Muscle layer of colon (tissue), 2 donors: ENCODE results near the gene ABCB9.

Source experiments
- H3K27ac ChIP-seq: one replicate; pipeline ENCODE4 v1.7.0; 2013; ENCODE audit warnings: low read depth, mild to moderate bottlenecking, low read length, moderate library complexity
- H3K27me3 ChIP-seq, 2 donors: one replicate each; pipeline ENCODE4 v1.7.0; 2013; ENCODE audit warnings: low read length in 2 of 2, mild to moderate bottlenecking in 2 of 2; ENCODE audit not compliant: insufficient read depth in 2 of 2, control insufficient read depth in 1 of 2
- H3K36me3 ChIP-seq: one replicate; pipeline ENCODE4 v1.7.0; 2013; ENCODE audit warnings: mild to moderate bottlenecking, low read length; ENCODE audit not compliant: insufficient read depth
- H3K4me1 ChIP-seq: one replicate; pipeline ENCODE4 v1.7.0; 2013; ENCODE audit warnings: mild to moderate bottlenecking, low read length; ENCODE audit not compliant: insufficient read depth
- H3K4me3 ChIP-seq, 2 donors: one replicate each; pipeline ENCODE4 v1.7.0; 2013; ENCODE audit warnings: low read length in 2 of 2, low read depth in 1 of 2, mild to moderate bottlenecking in 1 of 2, moderate library complexity in 1 of 2
- H3K9ac ChIP-seq: one replicate; pipeline ENCODE4 v1.7.0; 2013; ENCODE audit warnings: low read length
- H3K9me3 ChIP-seq: one replicate; pipeline ENCODE4 v1.7.0; 2013; ENCODE audit warnings: mild to moderate bottlenecking, low read length
- donor health status: abdominal sarcoma.
- donor health status: Adenocarcinoma of cecum.

ABCB9 gene

DNA sequence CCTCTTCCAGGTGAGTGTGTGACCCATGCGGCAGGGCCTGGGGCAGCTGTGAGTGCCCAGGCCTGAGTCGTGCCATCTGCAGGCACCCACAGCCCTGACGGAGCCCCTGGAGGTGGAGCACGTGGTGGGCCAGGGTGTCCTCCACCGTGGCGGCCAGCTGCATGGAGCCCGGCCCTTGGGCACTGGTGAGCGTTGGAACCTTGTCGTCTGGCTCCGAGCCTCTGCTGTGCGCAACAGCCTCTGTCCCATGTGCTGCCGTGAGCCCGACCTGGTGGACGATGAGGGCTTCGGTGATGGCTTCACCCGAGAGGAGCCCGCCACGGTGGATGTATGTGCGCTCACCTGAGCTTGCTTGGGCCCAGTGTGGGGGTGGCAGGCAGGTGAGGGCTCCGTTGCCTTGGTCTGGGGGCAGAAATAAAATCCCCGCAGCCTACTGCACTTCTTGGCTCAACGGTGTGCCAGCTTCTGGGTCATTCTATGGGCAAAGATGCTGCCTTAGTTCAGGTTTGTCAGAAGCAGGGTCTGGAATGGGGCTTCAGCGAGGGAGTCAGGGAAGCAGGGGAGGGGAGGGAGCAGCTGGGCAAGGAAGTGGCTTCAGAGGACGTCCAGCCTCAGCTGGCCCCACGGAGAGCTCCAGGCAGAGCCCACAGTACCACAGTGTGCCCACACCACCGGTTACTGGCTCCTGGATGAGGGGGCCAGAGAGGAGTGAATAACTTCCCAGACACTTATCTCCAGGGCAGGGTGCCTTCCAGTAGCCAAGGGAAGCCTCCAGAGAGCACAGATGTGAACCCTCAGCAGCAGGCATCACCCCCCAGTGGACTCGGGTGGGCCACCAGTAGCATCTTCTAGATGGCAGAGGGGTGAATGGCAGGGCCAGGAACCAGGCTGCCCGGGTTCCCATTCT lies 13.0 kb upstream of the ABCB9 start:
- Histone ChIP-seq H3K27ac (peak overlapping the region; percentile 88), H3K4me1 (peaks cover 63% of the 10 kb centered on the region)

DNA sequence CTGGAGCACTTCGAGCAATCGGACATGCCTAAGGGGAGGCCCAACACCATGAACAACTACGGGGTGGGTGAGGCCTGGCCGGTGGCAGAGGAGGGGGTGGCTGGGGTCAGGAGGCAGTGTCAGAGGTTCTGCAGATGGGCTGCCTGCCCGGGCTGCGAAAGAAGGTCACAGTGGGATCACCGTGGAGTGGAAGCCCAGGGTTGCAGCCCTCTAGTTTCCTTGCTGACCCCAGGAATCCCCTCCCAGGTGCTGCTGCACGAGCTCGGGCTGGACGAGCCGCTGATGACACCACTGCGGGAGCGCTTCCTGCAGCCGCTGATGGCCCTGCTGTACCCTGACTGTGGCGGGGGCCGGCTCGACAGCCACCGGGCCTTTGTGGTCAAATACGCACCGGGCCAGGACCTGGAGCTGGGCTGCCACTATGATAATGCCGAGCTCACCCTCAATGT lies 12.3 kb upstream of the ABCB9 start:
- no peak overlapping the region for H3K9ac ChIP-seq
- H3K36me3 ChIP-seq, result peaks cover 15% of the 10 kb centered on the region
- H3K27me3 ChIP-seq, result no peaks in the 10 kb centered on the region
- H3K9me3 ChIP-seq, result no peaks in the 10 kb centered on the region
- H3K4me3 ChIP-seq, result no peak overlapping the region
- no peak overlapping the region for H3K27ac ChIP-seq
- peaks cover 60% of the 10 kb centered on the region for H3K4me1 ChIP-seq

More for the DNA sequence above, 13.0 kb upstream of the ABCB9 start:
- H3K36me3 ChIP-seq, result peaks cover 15% of the 10 kb centered on the region
- no peaks in the 10 kb centered on the region for H3K9me3 ChIP-seq
- H3K27me3 ChIP-seq, result no peaks in the 10 kb centered on the region
- peak overlapping the region; percentile 87 to 96 for H3K4me3 ChIP-seq
- peak overlapping the region; percentile 65 for H3K9ac ChIP-seq

DNA sequence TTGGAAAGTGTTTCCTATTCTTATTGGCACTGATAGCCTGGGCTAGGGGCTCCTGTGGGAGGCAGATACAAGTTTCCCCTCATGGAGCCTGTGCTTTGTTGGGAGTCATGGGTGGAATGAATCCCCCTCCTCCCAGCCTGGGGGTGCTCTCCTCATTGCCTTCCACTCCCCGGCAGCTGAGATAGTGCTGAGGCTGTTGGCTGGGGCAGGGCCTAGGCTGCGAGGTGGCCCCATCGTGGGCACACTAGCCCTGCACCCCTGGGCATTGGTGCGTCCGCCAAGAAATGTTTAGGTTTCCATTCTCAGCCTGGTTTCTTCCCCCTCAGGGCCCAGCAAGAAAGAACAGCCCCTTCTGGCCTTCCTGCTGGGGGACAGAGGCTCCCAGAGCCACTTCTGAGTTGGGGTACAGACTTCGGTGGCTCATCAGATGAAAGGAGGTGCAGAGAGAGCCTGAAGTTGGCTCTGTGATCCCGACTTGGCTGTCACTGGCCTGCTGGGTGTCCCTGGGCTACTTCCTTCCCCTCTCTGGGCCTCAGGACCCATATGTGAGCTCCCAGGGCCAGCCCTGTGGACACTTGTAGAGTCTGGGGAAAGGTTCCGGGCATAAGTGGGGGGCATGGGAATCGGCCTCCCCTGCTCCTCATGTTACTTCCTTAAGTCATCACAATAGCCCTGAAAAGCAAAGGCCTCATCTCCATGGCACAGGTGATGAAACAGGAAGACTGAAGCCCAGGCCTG lies 11.6 kb upstream of the ABCB9 start:
- H3K9me3 ChIP-seq, result no peaks in the 10 kb centered on the region
- H3K9ac ChIP-seq, result no peak overlapping the region
- no peaks in the 10 kb centered on the region for H3K27me3 ChIP-seq
- H3K36me3 ChIP-seq, result peaks cover 15% of the 10 kb centered on the region
- no peak overlapping the region for H3K4me3 ChIP-seq
- peaks cover 53% of the 10 kb centered on the region for H3K4me1 ChIP-seq
- no peak overlapping the region for H3K27ac ChIP-seq

DNA sequence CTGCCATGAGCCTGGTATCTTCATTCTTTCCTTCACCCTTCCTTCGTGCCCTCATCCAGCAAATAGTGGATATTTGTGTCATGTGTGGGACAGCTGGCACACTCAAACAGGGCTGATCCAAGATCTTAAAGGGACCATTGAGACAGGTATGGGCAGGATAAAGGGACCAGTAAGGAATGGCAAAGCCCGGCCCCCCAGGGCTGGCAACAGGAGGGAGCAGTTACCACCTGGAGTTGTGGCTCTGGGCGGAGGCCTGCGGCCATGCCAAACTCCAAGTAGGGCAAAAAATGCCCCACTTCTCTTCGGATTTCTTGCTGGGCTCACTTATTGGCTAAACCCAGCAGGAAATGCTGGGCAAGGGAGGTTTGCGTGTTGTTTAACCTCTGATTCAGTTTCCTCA lies 10.9 kb upstream of the ABCB9 start:
- no peak overlapping the region for H3K4me3 ChIP-seq
- H3K27ac ChIP-seq, result no peak overlapping the region
- no peak overlapping the region for H3K9ac ChIP-seq
- H3K4me1 ChIP-seq, result peaks cover 47% of the 10 kb centered on the region
- no peaks in the 10 kb centered on the region for H3K9me3 ChIP-seq
- peaks cover 8% of the 10 kb centered on the region for H3K36me3 ChIP-seq
- no peaks in the 10 kb centered on the region for H3K27me3 ChIP-seq

DNA sequence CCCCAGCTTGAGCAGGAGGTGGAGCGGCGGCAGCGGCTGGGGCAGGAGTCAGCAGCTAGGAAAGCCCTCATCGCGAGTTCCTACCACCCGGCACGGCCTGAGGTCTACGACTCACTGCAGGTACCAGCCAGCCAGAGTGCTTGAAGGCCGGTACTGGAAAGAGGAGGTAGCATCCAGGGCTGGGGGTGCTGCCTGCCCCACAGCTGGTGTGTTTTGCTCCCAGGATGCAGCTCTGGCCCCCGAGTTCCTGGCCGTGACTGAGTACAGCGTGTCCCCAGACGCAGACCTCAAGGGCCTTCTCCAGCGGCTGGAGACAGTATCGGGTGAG lies 10.3 kb upstream of the ABCB9 start:
- H3K36me3 ChIP-seq, result peaks cover 7% of the 10 kb centered on the region
- H3K9ac ChIP-seq, result no peak overlapping the region
- no peak overlapping the region for H3K27ac ChIP-seq
- H3K4me3 ChIP-seq, result peak overlapping the region in 1 of 2 donors; percentile 99
- no peaks in the 10 kb centered on the region for H3K9me3 ChIP-seq
- peaks cover 41% of the 10 kb centered on the region for H3K4me1 ChIP-seq
- no peaks in the 10 kb centered on the region for H3K27me3 ChIP-seq

DNA sequence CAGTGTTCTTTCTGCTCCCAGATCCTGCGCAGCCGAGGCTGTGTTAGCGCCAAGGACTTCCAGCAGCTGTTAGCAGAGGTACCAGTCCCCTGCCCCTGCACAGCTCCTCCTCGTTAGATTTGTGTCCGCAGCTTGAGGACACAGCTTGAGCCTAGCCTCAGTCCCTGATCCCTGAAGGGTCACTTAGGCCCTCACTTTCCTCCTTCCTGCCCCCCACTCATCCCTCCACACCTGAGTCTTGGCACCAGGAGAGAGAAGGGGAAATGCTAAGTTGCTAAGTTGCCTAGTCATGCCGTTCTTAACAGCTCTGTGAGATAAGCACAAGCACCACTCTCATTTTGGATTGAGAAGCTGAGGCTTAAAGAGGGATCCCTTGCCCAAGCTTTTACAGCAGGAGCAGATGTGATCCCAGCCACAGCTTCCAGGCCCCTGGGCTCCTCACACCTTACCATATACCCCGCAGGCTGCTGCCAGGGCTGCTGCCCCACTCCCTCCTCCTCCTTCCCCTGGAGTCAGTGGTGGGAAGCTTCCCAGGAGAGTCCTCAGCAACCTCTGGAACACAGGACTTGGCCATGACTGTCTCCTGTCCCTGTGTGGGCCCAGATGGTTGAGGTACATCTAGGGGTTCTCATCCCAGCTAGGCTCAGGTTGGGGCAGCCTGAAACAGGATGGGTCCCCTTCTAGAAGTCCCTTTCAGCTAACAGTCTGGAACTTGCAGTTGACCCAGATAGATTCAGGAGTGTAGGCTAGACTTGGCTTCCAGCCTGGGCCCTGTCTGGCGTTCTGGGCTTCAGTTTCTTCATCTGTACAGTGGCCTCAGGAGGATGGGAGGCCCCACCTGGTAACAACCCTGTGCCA lies 9.8 kb upstream of the ABCB9 start:
- peak overlapping the region; percentile 98 for H3K27ac ChIP-seq
- H3K36me3 ChIP-seq, result peaks cover 7% of the 10 kb centered on the region
- H3K27me3 ChIP-seq, result no peaks in the 10 kb centered on the region
- peak overlapping the region; percentile 72 for H3K9ac ChIP-seq
- H3K9me3 ChIP-seq, result no peaks in the 10 kb centered on the region
- peaks cover 37% of the 10 kb centered on the region for H3K4me1 ChIP-seq
- peak overlapping the region; percentile 87 to 99 for H3K4me3 ChIP-seq

DNA sequence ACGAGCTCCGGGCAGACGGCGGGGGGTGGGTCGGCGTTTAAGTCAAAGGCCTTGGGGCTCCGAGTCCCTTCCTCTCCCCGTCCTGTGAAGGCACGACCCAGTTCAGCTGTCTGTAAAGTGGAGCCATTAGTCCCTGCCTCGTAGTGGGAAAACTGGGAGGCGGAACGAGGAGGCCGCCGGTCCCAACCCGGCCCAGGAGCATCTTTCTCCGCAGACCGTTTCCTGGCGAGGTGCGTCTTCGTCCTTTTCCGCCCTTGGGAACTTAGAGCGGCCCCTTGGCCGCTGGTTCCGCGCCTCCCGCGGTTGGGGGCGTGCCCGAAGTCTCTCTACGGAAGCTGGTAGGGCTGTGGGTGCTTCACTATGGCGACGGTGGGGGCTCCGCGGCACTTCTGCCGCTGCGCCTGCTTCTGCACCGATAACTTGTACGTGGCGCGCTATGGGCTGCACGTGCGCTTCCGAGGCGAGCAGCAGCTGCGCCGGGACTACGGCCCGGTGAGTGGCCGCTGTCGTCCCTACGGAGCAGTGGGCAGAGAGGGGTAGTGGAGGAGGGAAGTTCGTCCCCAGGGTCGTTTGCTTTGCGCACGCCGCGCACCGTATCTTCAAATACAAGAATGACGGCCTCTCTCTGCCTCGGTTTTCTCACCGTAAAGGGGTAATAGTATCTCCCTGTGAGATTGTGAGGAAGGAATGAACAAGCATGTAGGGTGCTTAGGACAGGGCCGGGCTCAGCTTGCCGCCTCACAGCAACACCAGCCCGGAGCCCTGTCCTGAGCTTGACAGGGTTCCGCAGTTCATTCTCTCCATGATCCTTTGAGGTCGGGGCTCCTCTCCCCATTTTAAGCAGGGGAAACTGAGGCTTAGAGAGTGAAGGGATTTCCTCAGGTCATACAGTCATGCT lies 8.9 kb upstream of the ABCB9 start, which contains the start of gene OGFOD2:
Gene OGFOD2, plus strand, starts transcription at position 353 of the 898 bp plus-strand sequence. Its CDS starts 8 bp downstream, at position 361.
- Histone ChIP-seq H3K9ac (peak within 1 kb of the TSS; percentile 81), H3K27me3 (no peaks in the 10 kb centered on the region), H3K4me1 (peaks cover 37% of the 10 kb centered on the region), H3K4me3 (peak within 1 kb of the TSS; percentile 87 to 99), H3K36me3 (peaks cover 7% of the 10 kb centered on the region), H3K9me3 (no peaks in the 10 kb centered on the region), H3K27ac (peak within 1 kb of the TSS; percentile 98)

DNA sequence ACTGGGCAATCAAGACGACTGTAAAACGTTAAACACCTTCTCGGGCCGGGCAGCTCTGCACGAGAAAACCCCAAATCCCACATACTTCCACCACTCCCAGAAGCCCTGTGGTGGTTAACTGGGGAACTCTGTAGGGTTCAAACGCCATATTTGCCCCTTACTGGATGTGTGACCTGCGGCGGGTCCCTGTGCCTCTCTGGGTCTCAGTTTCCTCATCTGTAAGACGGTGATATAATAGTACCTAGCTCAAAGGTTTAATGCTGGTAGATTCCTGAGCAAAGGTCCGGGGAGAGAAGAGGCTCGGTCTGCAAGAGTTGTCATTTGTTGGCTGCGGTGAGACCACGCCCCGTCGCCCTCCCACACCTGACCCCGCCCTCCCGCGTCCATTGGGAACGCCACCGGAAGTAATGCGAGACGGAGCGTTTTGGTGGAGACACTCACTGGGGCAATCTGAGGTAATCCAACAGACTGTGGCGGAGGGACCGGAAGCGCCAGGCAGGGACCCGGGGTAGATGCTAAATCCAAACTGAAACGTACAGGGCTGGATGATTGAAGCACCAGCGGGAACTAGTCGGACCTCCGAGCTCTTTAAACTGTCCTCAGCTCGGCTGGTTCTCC lies 8.1 kb upstream of the ABCB9 start:
- Histone ChIP-seq H3K27me3 (no peaks in the 10 kb centered on the region), H3K36me3 (peaks cover 7% of the 10 kb centered on the region), H3K27ac (peak overlapping the region; percentile 98), H3K4me3 (peak overlapping the region; percentile 87 to 99), H3K9ac (peak overlapping the region; percentile 81), H3K9me3 (no peaks in the 10 kb centered on the region), H3K4me1 (peaks cover 29% of the 10 kb centered on the region)

DNA sequence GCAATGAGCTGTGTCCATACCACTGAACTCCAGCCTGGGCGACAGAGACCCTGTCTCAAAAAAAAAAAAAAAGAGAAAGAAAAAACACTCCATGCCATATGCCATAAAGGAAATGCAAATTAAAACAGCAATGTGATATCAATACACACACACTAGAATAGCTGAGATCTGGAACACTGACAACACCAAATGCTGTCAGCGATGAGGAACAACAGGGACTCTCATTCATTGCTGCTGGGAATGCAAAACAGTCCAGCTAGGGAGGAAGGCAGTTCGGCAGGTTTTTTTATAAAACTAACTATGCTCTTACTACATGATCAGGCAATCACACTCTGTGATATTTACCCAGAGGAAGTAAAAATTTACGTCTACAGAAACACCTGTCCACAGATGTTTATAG lies 3.4 kb upstream of the ABCB9 start:
- Histone ChIP-seq H3K27me3 (no peaks in the 10 kb centered on the region), H3K4me1 (peaks cover 11% of the 10 kb centered on the region), H3K9me3 (no peaks in the 10 kb centered on the region), H3K4me3 (no peak overlapping the region), H3K27ac (no peak overlapping the region), H3K36me3 (no peaks in the 10 kb centered on the region), H3K9ac (no peak overlapping the region)

DNA sequence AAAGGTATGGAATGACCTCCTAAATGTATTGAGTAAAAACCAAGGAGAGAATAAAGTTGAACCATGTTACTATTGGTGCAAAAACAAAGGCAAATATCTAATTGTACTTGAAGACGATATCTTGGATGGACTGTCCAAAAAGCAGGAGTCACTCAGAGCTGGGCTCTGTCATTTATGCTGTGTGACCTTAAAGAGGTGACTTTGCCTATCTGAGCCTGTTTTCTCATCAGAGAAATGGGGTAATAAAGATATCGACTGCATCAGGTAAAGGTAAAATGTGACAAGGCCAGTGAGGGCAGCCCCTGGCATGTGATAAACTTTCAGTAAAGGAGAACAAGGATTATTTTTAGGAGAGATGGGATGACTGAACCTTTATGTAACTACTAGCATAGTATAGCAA lies 1.8 kb upstream of the ABCB9 start:
- no peaks in the 10 kb centered on the region for H3K36me3 ChIP-seq
- no peak overlapping the region for H3K4me3 ChIP-seq
- H3K9ac ChIP-seq, result no peak overlapping the region
- H3K27me3 ChIP-seq, result no peaks in the 10 kb centered on the region
- H3K9me3 ChIP-seq, result no peaks in the 10 kb centered on the region
- H3K4me1 ChIP-seq, result peaks cover 15% of the 10 kb centered on the region
- no peak overlapping the region for H3K27ac ChIP-seq
